ENCODE results near the gene RNGTT. TPM values are rescaled to one million over a fixed set of nuclear protein-coding genes. Genes with fewer than 3 reads are reported as not detected.

RNGTT gene
- total and polyA plus RNA-seq, 2 experiments from 2014 or later = 7.4 to 15.6 TPM

DNA sequence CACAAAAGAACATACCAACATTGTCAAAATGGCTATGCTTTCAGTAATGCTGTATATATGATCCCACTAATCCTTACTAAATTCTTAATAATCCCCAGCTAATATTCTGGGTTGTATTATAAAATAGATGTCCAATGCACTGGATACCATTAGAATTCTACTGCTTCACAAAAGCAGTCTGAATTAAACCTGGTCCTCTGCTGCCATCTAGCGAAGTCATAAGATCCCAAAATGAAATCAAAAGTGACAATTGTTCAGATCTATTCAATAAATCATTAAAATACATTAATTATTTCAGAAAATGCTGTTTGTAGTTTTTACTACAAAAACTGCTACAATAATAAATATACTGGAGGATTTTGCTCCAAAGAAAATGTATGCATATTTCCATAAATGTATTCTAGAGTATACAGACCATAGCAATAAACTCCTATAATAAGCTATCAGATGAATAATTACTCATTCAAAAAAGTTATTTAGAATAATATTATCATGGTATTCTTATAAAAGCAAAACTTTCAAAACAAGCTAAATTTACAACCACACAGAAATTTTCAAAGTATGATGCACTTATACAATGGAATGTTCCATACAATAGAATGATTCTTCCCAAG lies 92.6 kb downstream of the RNGTT start:
- TF ChIP-seq EZH2phosphoT487 (IDR thresholded peaks at IDR 0.05; ENCODE audit: low read depth, severe bottlenecking, unreplicated experiment) (no peak), EZH2 (IDR thresholded peaks at IDR 0.05; ENCODE audit: borderline replicate concordance) (no peak)
- TF ChIP-seq, protein P1, sequence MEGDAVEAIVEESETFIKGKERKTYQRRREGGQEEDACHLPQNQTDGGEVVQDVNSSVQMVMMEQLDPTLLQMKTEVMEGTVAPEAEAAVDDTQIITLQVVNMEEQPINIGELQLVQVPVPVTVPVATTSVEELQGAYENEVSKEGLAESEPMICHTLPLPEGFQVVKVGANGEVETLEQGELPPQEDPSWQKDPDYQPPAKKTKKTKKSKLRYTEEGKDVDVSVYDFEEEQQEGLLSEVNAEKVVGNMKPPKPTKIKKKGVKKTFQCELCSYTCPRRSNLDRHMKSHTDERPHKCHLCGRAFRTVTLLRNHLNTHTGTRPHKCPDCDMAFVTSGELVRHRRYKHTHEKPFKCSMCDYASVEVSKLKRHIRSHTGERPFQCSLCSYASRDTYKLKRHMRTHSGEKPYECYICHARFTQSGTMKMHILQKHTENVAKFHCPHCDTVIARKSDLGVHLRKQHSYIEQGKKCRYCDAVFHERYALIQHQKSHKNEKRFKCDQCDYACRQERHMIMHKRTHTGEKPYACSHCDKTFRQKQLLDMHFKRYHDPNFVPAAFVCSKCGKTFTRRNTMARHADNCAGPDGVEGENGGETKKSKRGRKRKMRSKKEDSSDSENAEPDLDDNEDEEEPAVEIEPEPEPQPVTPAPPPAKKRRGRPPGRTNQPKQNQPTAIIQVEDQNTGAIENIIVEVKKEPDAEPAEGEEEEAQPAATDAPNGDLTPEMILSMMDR (IDR thresholded peaks at IDR 0.05; ENCODE audit: poor library complexity) = peak; percentile 70
- H3K9me3 ChIP-seq (ENCODE audit: low read depth) = no peaks in the 10 kb centered on the region
- no peak overlapping the region for H3K4me2 ChIP-seq
- WGBS (ENCODE audit: low lambda C conversion rate, missing lambda C conversion rate) = 0% methylated on average over 1 of the region's 1 CpG
- H3K79me2 ChIP-seq = no peaks in the 10 kb centered on the region
- no peak overlapping the region for H3K27ac ChIP-seq
- no peaks in the 10 kb centered on the region for H3K36me3 ChIP-seq (replicated peaks; ENCODE audit: insufficient read depth, low read depth)
- no peak overlapping the region for H2AFZ ChIP-seq
- no peak overlapping the region for H3K4me3 ChIP-seq
- no peaks in the 10 kb centered on the region for H3K9me2 ChIP-seq (replicated peaks; ENCODE audit: insufficient read depth)
- peaks cover 7% of the 10 kb centered on the region for H3K4me1 ChIP-seq (ENCODE audit: insufficient read depth)
- no peaks in the 10 kb centered on the region for H4K20me1 ChIP-seq (ENCODE audit: insufficient read depth, poor library complexity, severe bottlenecking)
- DNase-seq (ENCODE audit: low spot score) = peak; percentile 57
- no peaks in the 10 kb centered on the region for H3K27me3 ChIP-seq

DNA sequence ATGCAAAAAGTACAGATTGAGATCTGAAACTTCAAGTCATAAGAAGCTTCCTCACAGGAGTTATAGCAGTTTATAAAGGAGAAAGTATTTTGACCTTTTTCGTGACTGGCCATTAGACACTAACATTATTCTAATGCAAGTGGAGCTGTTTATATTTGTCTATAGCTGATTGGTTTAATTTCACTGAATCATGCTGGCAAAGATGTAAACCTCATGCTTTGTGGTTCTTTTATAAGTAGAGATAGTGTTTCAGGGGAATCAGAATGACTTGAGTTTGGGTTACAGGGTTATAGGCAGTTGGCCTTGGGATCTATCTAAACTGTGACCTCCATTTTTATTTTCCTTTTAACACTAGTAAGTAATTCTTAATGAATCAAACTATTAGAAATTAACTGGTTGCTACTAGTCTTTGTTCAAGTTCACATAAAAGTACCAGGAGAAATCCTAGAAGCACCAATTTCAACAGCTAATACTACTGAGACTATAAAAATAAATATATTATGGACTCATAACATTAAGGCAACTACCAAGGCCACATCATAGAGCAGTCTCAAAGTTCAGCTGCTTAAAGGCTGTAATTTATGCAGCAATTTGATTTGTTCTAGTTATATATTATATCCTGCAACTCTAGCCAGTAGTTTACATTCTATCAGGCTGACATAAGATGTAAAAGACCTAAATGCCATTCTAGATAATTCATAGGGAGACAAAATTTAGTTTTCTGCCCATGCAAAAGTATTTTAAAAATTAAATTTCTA lies 94.0 kb downstream of the RNGTT start:
- H3K27me3 ChIP-seq = no peaks in the 10 kb centered on the region
- H3K9me3 ChIP-seq (ENCODE audit: low read depth) = no peaks in the 10 kb centered on the region
- 59% methylated on average over 1 of the region's 1 CpG for WGBS (ENCODE audit: low lambda C conversion rate, missing lambda C conversion rate)
- no peak for DNase-seq (ENCODE audit: low spot score)
- no peak overlapping the region for H3K27ac ChIP-seq
- no peaks in the 10 kb centered on the region for H4K20me1 ChIP-seq (ENCODE audit: insufficient read depth, poor library complexity, severe bottlenecking)
- H3K36me3 ChIP-seq (replicated peaks; ENCODE audit: insufficient read depth, low read depth) = no peaks in the 10 kb centered on the region
- H2AFZ ChIP-seq = no peak overlapping the region
- no peak overlapping the region for H3K4me2 ChIP-seq
- TF ChIP-seq EZH2 (IDR thresholded peaks at IDR 0.05; ENCODE audit: borderline replicate concordance) = no peak
- no peak for TF ChIP-seq EZH2phosphoT487 (IDR thresholded peaks at IDR 0.05; ENCODE audit: low read depth, severe bottlenecking, unreplicated experiment)
- TF ChIP-seq, protein P1 (IDR thresholded peaks at IDR 0.05; ENCODE audit: poor library complexity) = no peak
- H3K9me2 ChIP-seq (replicated peaks; ENCODE audit: insufficient read depth) = no peaks in the 10 kb centered on the region
- no peaks in the 10 kb centered on the region for H3K79me2 ChIP-seq
- H3K4me1 ChIP-seq (ENCODE audit: insufficient read depth) = peaks cover 7% of the 10 kb centered on the region
- no peak overlapping the region for H3K4me3 ChIP-seq

GRCh38 chr6:88867841-88868731 lies 95.3 kb downstream of the RNGTT start:
- no peaks in the 10 kb centered on the region for H3K9me2 ChIP-seq (replicated peaks; ENCODE audit: insufficient read depth)
- no peak for TF ChIP-seq EZH2 (IDR thresholded peaks at IDR 0.05; ENCODE audit: borderline replicate concordance)
- no peak for TF ChIP-seq EZH2phosphoT487 (IDR thresholded peaks at IDR 0.05; ENCODE audit: low read depth, severe bottlenecking, unreplicated experiment)
- TF ChIP-seq, protein P1 (IDR thresholded peaks at IDR 0.05; ENCODE audit: poor library complexity) = no peak
- 66% methylated on average over 2 of the region's 2 CpGs for WGBS (ENCODE audit: low lambda C conversion rate, missing lambda C conversion rate)
- no peak for DNase-seq (ENCODE audit: low spot score)
- H3K4me1 ChIP-seq (ENCODE audit: insufficient read depth) = peaks cover 7% of the 10 kb centered on the region
- H3K4me3 ChIP-seq = no peak overlapping the region
- H3K79me2 ChIP-seq = no peaks in the 10 kb centered on the region
- no peaks in the 10 kb centered on the region for H4K20me1 ChIP-seq (ENCODE audit: insufficient read depth, poor library complexity, severe bottlenecking)
- H2AFZ ChIP-seq = no peak overlapping the region
- no peak overlapping the region for H3K4me2 ChIP-seq
- H3K27ac ChIP-seq = no peak overlapping the region
- H3K27me3 ChIP-seq = no peaks in the 10 kb centered on the region
- H3K9me3 ChIP-seq (ENCODE audit: low read depth) = no peaks in the 10 kb centered on the region
- H3K36me3 ChIP-seq (replicated peaks; ENCODE audit: insufficient read depth, low read depth) = no peaks in the 10 kb centered on the region

Data from hepatocyte (in vitro differentiated cells).